HEK293 (cell line): ENCODE measurements around the gene BCAS3.

Source experiments
- CTCF ChIA-PET: fragments of 350-600 bp; formaldehyde crosslinking; extraction: SDS; loops from one replicate; lab custom pipeline; 2021; ENCODE audit warnings: antibody characterized with exemption; lab: Yijun Ruan, JAX
- POLR2A ChIA-PET: fragments of 300-600 bp; formaldehyde crosslinking; extraction: SDS; loops from one replicate; lab custom pipeline; 2020; ENCODE audit warnings: antibody characterized with exemption, inconsistent platforms; lab: Yijun Ruan, JAX
- H3K27ac ChIP-seq: fragments of 200-500 bp; sonication (Bioruptor generic); 2 replicates; pipeline ENCODE4 v1.5.1; 2014; ENCODE audit warnings: low read depth, low read length, control low read depth, inconsistent platforms; ENCODE audit errors: extremely low read depth
- H3K36me3 ChIP-seq, 2 experiments: fragments of 200-500 bp in 1 of 2; sonication (Bioruptor generic) in 1 of 2; 1 replicate in 1 of 2; 2 replicates in 1 of 2; pipeline ENCODE4 v1.5.1; 2014 to 2017; ENCODE audit warnings: inconsistent platforms in 2 of 2, low read length in 2 of 2; ENCODE audit not compliant: control insufficient read depth in 2 of 2, insufficient read depth in 1 of 2
- H3K4me1 ChIP-seq: fragments of 200-500 bp; sonication (Bioruptor generic); 2 replicates; pipeline ENCODE4 v1.5.1; 2014; ENCODE audit warnings: mild to moderate bottlenecking, low read length, inconsistent platforms; ENCODE audit not compliant: control insufficient read depth, insufficient read depth
- H3K4me3 ChIP-seq: 2 replicates; pipeline ENCODE4 v1.5.1; 2011; ENCODE audit warnings: low read depth, mild to moderate bottlenecking, control low read depth, low read length, moderate library complexity
- H3K9me3 ChIP-seq: fragments of 200-500 bp; sonication (Bioruptor generic); 2 replicates; pipeline ENCODE4 v1.5.1; 2014; ENCODE audit warnings: low read depth, low read length, inconsistent platforms; ENCODE audit not compliant: control insufficient read depth, insufficient read depth
- CTCF ChIP-seq: fragments of 450-650 bp; formaldehyde crosslinking; IDR thresholded peaks from 2 replicates; pipeline ENCODE4 v1.5.1; 2016; ENCODE audit warnings: missing biosample characterization, missing genetic modification characterization
- ELK4 ChIP-seq: IDR thresholded peaks from 2 replicates; pipeline ENCODE4 v1.6.1; 2011; ENCODE audit warnings: mild to moderate bottlenecking, low read depth, low read length, borderline replicate concordance
- GFI1B ChIP-seq: fragments of 450-650 bp; formaldehyde crosslinking; IDR thresholded peaks from 2 replicates; pipeline ENCODE4 v1.5.1; 2016; ENCODE audit warnings: missing biosample characterization, missing genetic modification characterization
- GLI2 ChIP-seq: fragments of 450-650 bp; formaldehyde crosslinking; IDR thresholded peaks from 2 replicates; pipeline ENCODE4; 2017; ENCODE audit warnings: missing biosample characterization, missing genetic modification characterization, low read depth, borderline replicate concordance
- KLF8 ChIP-seq: fragments of 450-650 bp; formaldehyde crosslinking; IDR thresholded peaks from 2 replicates; pipeline ENCODE4 v1.5.1; 2016; ENCODE audit warnings: missing biosample characterization, missing genetic modification characterization
- OSR2 ChIP-seq: fragments of 450-650 bp; formaldehyde crosslinking; IDR thresholded peaks from 2 replicates; pipeline ENCODE4 v1.5.1; 2016; ENCODE audit warnings: missing biosample characterization, missing genetic modification characterization
- SETDB1 ChIP-seq: IDR thresholded peaks from one replicate; pipeline ENCODE4 v1.6.1; 2017; ENCODE audit warnings: mild to moderate bottlenecking, low read length, moderate library complexity, mixed read lengths; ENCODE audit not compliant: insufficient read length
- ZBTB20 ChIP-seq: fragments of 450-650 bp; formaldehyde crosslinking; IDR thresholded peaks from 2 replicates; pipeline ENCODE4 v1.5.1; 2016; ENCODE audit warnings: missing biosample characterization, missing genetic modification characterization
- ZFP69B ChIP-seq: fragments of 450-650 bp; formaldehyde crosslinking; IDR thresholded peaks from 2 replicates; pipeline ENCODE4 v1.5.1; 2016; ENCODE audit warnings: missing biosample characterization, missing genetic modification characterization
- ZNF10 ChIP-seq: fragments of 450-650 bp; formaldehyde crosslinking; IDR thresholded peaks from 2 replicates; pipeline ENCODE4 v1.5.1; 2017; ENCODE audit warnings: missing biosample characterization, missing genetic modification characterization
- ZNF140 ChIP-seq: fragments of 450-650 bp; formaldehyde crosslinking; IDR thresholded peaks from 2 replicates; pipeline ENCODE4 v1.5.1; 2016; ENCODE audit warnings: missing biosample characterization, missing genetic modification characterization
- ZNF175 ChIP-seq: fragments of 450-650 bp; formaldehyde crosslinking; IDR thresholded peaks from 2 replicates; pipeline ENCODE4 v1.5.1; 2016; ENCODE audit warnings: missing biosample characterization, missing genetic modification characterization
- ZNF223 ChIP-seq: fragments of 450-650 bp; formaldehyde crosslinking; IDR thresholded peaks from 2 replicates; pipeline ENCODE4 v1.5.1; 2016; ENCODE audit warnings: missing biosample characterization, missing genetic modification characterization
- ZNF23 ChIP-seq: fragments of 450-650 bp; formaldehyde crosslinking; IDR thresholded peaks from 2 replicates; pipeline ENCODE4 v1.5.1; 2016; ENCODE audit warnings: missing biosample characterization, missing genetic modification characterization, borderline replicate concordance
- ZNF239 ChIP-seq: fragments of 450-650 bp; formaldehyde crosslinking; IDR thresholded peaks from 2 replicates; pipeline ENCODE4 v1.5.1; 2016; ENCODE audit warnings: missing biosample characterization, missing genetic modification characterization
- ZNF266 ChIP-seq: fragments of 450-650 bp; formaldehyde crosslinking; IDR thresholded peaks from 2 replicates; pipeline ENCODE4 v1.5.1; 2016; ENCODE audit warnings: missing biosample characterization, missing genetic modification characterization, low read depth
- ZNF354C ChIP-seq: fragments of 450-650 bp; formaldehyde crosslinking; IDR thresholded peaks from 2 replicates; pipeline ENCODE4 v1.5.1; 2016; ENCODE audit warnings: missing biosample characterization, missing genetic modification characterization, low read depth, borderline replicate concordance
- ZNF423 ChIP-seq: fragments of 450-650 bp; formaldehyde crosslinking; IDR thresholded peaks from 2 replicates; pipeline ENCODE4 v1.5.1; 2016; ENCODE audit warnings: missing biosample characterization, missing genetic modification characterization
- ZNF473 ChIP-seq: fragments of 450-650 bp; formaldehyde crosslinking; IDR thresholded peaks from 2 replicates; pipeline ENCODE4 v1.5.1; 2017; ENCODE audit warnings: missing biosample characterization, missing genetic modification characterization
- ZNF529 ChIP-seq: fragments of 450-650 bp; formaldehyde crosslinking; IDR thresholded peaks from 2 replicates; pipeline ENCODE4 v1.5.1; 2017; ENCODE audit warnings: missing genetic modification characterization, missing biosample characterization; ENCODE audit not compliant: insufficient replicate concordance
- ZNF600 ChIP-seq: fragments of 450-650 bp; formaldehyde crosslinking; IDR thresholded peaks from 2 replicates; pipeline ENCODE4 v1.5.1; 2016; ENCODE audit warnings: missing biosample characterization, missing genetic modification characterization
- ZNF654 ChIP-seq: fragments of 450-650 bp; formaldehyde crosslinking; IDR thresholded peaks from 2 replicates; pipeline ENCODE4 v1.5.1; 2016; ENCODE audit warnings: low read depth, missing biosample characterization, missing genetic modification characterization
- ZNF660 ChIP-seq: fragments of 450-650 bp; IDR thresholded peaks from 2 replicates; pipeline ENCODE4 v1.5.1; 2018; ENCODE audit warnings: missing biosample characterization, mild to moderate bottlenecking, missing genetic modification characterization
- ZNF785 ChIP-seq: fragments of 450-650 bp; formaldehyde crosslinking; IDR thresholded peaks from 2 replicates; pipeline ENCODE4 v1.5.1; 2016; ENCODE audit warnings: missing biosample characterization, missing genetic modification characterization
- ZSCAN30 ChIP-seq: fragments of 450-650 bp; IDR thresholded peaks from 2 replicates; pipeline ENCODE4 v1.5.1; 2018; ENCODE audit warnings: missing biosample characterization, mild to moderate bottlenecking, missing genetic modification characterization, moderate library complexity

The BCAS3 gene

GRCh38 chr17:60716766-60717165, 39.1 kb downstream of the BCAS3 start:
- H3K36me3 ChIP-seq, result peaks cover 0 to 4% of the 10 kb centered on the region in 2 experiments; a peak in 1 of 3 replicates
- ChIA-PET POLR2A (no interaction called here), CTCF (no interaction called here)
- TF ChIP-seq ZNF354C (tag by site-specific recombination) (no peak), GLI2 (tag by site-specific recombination) (no peak), ELK4 (no peak), ZNF600 (no peak), OSR2 (no peak), ZNF266 (tag by site-specific recombination) (no peak)
- no peaks in the 10 kb centered on the region for H3K9me3 ChIP-seq
- H3K27ac ChIP-seq, result no peak overlapping the region
- no peaks in the 10 kb centered on the region for H3K4me1 ChIP-seq
- H3K4me3 ChIP-seq, result no peak overlapping the region

- TF ChIP-seq ZSCAN30 (tag by site-specific recombination), result no peak
- TF ChIP-seq CTCF (tag by site-specific recombination), result no peak
- no peak for TF ChIP-seq ZNF239 (tag by site-specific recombination)
- TF ChIP-seq ZNF223, result no peak
- no peak for TF ChIP-seq ZNF140 (tag by site-specific recombination)
- TF ChIP-seq ZNF10 (tag by site-specific recombination), result no peak
- TF ChIP-seq GFI1B, result no peak
- no peaks in the 10 kb centered on the region for H3K4me1 ChIP-seq
- no peak overlapping the region for H3K27ac ChIP-seq
- ChIA-PET CTCF (no interaction called here), POLR2A (no interaction called here)
- H3K4me3 ChIP-seq, result no peak overlapping the region
- peaks cover 0 to 4% of the 10 kb centered on the region in 2 experiments; a peak in 1 of 3 replicates for H3K36me3 ChIP-seq
- no peaks in the 10 kb centered on the region for H3K9me3 ChIP-seq
Measured at GRCh38 chr17:60717814-60718213, 40.2 kb downstream of the BCAS3 start.

- Histone ChIP-seq H3K27ac (no peak overlapping the region), H3K4me1 (no peaks in the 10 kb centered on the region), H3K36me3 (no peaks in the 10 kb centered on the region; a peak in 1 of 3 replicates), H3K9me3 (no peaks in the 10 kb centered on the region), H3K4me3 (no peak overlapping the region)
- CTCF ChIA-PET, result interaction anchor here (0.6 to 1.9 kb wide), 57 partner anchors 8 to 1338 kb away, joined by 3 to 20 read pairs (median 4); no protein-coding TSS in a partner anchor
- POLR2A ChIA-PET, result interaction anchor here (0.9 kb wide), 1 partner anchor 691 kb away, joined by 3 read pairs; no protein-coding TSS in a partner anchor
- TF ChIP-seq CTCF (tag by site-specific recombination) (0 out of 2 replicates have a peak, but pooled peaks have one; percentile 35), ZNF175 (tag by site-specific recombination) (no peak), ZNF423 (no peak), SETDB1 (no peak), ZNF600 (no peak), ZNF23 (tag by site-specific recombination) (no peak), ZNF10 (tag by site-specific recombination) (no peak), ZNF473 (tag by site-specific recombination) (no peak), ZNF660 (tag by site-specific recombination) (peak; percentile 58; the same call in 1 of the 2 replicates), ZNF785 (no peak), ZFP69B (tag by site-specific recombination) (no peak), KLF8 (tag by site-specific recombination) (no peak), ZNF654 (tag by site-specific recombination) (peak; percentile 78), ZBTB20 (no peak), ZNF529 (no peak), ZSCAN30 (tag by site-specific recombination) (no peak)
Measured at GRCh38 chr17:60720763-60721531, 43.3 kb downstream of the BCAS3 start.
